ENCODE results near the gene OOEP.
"Not testable (repeated sequence)": the region's sequence is repeated elsewhere in the genome, so short reads cannot be mapped to it uniquely, and the experiment has no call there.

Gene OOEP

DNA sequence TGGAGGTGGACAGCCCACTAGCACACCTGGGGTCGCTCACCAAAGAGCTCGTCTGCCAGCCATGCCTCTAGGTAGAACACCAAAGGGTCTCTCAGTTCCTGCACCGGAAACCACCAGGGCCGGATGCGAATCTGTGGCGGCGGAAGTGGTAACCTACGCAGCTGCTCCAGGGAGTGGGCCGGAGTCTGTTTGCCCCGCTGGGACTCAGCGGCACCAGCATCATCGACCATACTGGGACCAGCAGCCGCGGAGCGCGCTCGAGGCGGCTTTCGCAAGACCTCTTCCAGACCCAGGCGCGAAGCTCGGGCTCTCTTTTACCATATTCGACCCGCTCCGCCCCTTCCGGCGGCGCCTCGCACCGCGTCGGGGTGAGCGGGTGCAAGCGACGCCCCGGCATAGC is at the start of gene OOEP:
TSS of gene OOEP (minus strand) at position 335 of the 400 bp plus-strand sequence. CDS start at position 230, 105 bp downstream.
- DNase-seq (ENCODE audit: low read depth) = no peak

DNA sequence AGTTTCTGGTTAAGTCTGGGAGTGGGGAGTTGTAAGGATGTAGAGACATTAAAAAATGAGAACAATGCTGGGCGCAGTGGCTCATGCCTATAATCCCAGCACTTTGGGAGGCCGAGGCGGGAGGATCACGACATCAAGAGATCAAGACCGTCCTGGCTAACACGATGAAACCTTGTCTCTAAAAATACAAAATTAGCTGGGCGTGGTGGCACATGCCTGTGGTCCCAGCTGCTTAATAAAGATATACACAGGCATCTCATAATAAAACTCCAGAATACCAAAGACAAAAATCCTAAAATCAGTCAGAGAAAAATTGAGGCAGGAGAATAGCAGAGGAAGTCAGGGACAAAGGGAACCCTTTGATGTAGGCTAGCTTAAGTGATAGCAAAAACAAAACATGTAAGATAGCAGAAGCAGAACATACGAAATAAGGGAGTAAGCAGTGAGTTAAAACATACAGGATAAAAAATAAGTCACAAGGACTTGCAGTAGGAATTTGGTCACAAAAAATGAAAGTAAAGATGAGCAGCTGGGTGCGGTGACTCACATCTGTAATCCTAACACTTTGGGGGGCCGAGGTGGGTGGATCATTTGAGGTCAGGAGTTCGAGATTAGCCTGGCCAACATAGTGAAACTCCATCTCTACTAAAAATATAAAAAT is 48.5 kb upstream of the OOEP start:
- DNase-seq (ENCODE audit: low read depth) = peak; percentile 30

DNA sequence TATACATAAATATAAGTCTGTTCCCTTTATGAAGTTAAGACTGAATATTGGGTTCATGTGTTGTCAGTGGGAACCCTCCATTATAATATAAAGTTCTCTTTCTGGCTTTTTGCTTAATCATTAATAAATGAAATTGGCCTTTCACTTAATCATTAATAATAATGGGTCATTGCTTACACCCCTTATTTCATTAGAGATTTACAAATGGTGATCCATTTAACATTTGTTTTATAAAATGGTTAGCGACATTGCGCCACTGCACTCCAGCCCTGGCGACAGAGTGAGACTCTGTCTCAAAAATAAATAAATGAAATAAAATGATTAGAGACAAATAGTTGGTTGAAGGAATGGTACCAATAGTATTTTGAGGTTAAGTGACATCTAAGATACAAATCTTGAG is 43.4 kb upstream of the OOEP start:
- no peak for DNase-seq (ENCODE audit: low read depth)

DNA sequence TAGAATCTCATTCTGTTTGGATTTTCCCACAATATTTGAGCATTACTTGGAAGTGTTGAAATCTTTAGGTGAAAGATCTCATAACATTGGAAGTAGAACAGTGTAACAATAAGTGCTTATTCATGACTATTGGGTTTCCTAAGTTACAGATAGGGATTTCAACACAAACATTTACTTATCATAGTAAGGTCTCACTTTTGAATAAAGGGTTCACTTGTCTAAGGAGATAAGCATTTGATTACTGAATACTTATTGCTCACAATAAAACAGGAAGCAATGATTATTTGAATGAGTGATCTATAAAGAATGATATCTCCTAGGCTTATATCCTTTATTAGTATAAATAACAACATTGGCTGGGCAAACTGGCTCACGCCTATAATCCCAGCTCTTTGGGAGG is 39.7 kb upstream of the OOEP start:
- DNase-seq (ENCODE audit: low read depth) = no peak

DNA sequence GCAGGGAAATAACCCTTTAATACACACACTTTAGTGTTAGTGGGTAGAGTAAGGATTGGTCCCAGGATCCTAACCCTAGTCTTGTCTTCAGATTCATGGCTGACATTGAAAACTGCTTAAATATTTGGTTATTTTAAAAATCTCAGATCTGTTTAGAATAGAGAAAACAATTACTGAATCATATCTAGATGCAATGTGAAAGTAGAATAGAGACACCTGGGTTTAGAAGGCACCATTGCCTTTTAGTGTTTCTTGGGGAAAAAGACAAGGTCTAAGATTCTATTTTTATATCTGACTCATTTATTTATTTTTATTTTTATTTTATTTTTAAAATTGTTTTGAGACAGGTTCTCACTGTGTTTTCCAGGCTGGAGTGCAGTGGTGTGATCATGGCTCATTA is 31.0 kb upstream of the OOEP start:
- DNase-seq (ENCODE audit: low read depth) = no peak

DNA sequence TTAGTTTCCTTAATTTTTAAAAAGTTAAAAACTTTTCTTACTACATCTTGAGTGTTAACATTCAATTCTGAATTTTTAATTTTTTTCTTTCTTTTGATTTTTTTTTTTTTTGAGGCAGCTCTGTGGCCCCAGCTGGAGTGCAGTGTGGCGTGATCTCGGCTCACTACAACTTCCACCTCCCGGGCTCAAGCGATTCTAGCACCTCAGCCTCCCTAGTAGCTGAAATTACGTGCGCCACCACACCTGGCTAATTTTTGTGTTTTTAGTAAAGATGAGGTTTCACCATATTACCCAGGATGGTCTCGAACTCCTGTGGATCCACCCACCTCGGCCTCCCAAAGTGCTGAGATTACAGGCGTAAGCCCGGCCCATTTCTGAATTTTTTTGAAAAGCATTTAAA is 26.2 kb upstream of the OOEP start:
- no peak for DNase-seq (ENCODE audit: low read depth)

DNA sequence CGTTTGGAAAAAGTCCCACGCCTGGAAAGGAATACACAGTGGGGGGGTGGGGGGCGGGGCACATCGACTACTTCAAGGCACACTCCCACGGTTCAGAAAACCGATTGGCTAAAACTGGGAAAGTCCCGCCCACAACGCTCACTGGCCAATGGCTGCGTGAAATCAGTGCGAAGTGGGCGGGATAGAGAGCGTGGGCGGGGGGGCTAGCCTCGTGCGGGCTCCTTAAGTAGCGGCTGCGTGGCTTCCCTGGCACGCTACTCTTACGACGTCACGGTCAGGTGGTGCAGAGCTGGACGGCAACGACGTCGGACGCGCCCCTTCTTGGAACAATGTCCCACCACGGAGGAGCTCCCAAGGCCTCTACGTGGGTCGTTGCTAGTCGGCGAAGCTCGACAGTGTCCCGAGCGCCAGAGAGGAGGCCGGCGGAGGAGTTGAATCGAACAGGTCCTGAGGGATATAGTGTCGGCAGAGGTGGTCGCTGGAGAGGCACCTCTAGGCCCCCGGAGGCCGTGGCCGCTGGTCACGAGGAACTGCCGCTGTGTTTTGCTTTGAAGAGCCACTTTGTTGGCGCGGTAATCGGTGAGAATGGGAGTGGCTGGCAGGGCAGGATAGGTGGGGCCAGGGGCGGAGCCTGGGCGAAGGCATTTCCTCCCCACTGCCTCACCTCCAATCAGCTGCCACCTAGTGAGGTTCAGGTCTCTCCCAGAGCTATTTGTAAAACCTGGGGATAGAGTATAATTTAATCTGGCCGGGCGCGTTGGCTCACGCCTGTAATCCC is 25.1 kb upstream of the OOEP start, which contains the start of gene DDX43:
TSS of gene DDX43 (plus strand) at position 252 of the 778 bp plus-strand sequence. CDS start at position 330, 78 bp downstream.
- DNase-seq (ENCODE audit: low read depth) = no peak

DNA sequence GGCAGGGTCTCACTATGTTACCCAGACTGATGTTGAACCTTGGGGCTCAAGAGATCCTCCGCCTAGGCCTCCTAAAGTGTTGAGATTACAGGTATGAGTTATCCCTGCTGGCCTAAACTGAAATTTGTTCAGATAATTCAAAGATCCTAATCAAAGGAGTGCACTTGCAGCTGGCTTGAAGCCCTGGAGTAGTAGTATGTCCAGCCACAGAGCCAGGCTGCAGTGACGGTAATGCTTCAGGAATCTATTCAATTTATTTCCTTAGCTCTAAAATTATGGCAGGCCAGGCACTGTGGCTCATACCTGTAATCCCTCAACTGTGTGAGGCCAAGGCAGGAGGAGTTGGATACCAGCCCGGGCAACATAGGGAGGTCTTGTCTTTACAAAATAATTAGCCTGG is 23.6 kb upstream of the OOEP start:
- DNase-seq (ENCODE audit: low read depth) = peak; percentile 37

DNA sequence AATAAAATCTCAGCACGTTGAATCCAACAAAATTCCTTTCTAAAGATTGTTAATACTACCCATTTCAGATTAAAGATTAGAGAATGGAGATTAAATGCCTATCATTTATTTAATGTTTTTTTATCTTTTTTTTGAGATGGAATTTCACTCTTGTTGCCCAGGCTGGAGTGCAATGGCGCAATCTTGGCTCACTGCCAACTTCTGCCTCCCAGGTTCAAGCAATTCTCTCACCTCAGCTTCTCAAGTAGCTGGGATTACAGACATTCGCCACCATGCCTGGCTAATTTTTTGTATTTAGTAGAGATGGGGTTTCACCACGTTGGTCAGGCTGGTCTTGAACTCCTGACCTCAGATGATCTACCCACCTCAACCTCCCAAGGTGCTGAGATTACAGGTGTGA is 22.5 kb upstream of the OOEP start:
- DNase-seq (ENCODE audit: low read depth) = not testable (repeated sequence)

DNA sequence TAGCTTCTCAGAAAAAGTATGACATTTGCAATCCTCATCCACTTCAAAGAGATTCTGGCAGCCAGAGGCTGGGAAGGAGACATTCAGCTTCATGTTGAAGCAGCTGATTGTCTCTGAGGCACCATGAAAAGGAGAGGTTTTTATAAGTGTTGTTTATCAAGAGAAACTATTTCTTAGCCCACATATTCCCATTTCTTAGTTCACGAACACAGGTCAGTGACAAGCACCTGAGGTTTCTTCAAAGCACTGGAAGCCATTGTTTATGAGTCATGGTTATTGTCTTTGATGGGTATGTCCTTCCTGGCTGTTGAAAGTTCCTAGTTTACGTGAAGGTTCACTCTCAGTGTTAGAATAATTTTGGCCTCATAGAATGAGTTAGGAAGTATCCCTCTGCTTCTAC is 22.0 kb upstream of the OOEP start:
- DNase-seq (ENCODE audit: low read depth) = no peak

DNA sequence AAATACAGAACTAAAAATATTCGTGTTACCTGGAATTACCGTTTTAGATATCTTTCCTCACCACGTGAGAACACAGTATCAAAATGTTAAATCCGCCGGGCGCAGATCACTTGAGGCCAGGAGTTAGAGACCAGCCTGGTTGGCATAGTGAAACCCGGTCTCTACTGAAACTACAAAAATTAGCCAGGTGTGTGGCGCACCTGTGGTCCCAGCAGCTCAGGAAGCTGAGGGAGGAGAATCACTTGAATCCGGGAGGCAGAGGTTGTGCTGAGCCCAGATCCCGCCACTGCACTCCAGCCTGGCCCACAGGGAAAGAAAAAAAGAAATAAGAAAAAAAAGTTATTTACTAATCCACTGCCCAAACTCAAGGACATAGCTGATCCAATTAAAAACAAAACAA is 20.2 kb upstream of the OOEP start:
- DNase-seq (ENCODE audit: low read depth) = no peak

DNA sequence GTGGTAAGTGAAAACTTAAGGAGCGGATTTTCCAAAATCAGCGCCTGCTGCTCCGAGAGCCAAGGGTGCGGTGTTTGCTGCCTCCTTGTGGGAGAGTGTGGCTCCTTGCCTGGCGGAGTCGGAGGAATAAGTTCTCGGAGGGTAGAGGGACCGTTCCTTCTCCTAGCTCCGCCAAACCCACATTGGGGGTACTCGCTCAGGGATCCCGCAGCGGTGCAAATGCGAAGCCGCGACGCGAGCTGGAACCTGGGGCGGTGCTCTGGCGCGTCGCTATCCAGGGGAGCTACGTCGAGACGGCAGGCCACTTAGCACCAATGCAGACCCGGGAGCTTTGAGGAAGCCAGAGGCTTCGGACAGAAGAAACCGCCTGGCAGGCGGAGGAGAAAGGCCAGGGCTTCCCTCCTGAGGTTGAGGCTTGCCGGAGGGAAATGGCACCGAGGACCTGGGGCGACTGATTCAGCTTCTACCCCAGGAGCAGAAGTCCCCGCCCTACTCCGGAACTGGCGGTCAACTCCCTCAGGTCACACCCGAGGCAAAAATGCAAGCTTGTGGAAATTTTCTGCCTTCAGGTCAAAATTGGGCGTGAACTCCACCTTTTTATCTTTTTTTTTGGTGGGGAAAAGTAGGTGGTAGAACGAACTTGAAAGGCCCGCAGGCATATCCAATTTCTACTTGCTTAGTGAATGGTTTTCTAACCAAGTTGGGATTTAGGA is 19.3 kb upstream of the OOEP start:
- DNase-seq (ENCODE audit: low read depth) = peak; percentile 70

DNA sequence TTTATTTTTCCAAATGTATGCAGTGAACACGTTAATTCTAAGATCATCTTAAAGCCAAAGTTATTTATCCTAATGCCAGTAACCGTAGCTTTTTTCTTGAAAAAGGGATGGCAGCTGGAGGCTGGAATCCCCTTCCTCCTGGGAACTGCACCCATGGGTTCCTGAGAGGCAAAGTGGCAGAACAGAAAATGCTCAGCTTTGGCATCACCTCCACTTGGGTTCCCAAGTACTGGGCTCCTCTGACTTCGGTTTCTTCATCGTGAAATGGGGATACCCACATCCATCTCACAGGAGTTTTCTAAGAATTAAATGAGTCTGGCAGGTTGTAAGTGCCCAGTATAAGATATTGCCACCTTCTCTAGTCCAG is 18.7 kb upstream of the OOEP start:
- DNase-seq (ENCODE audit: low read depth) = no peak

DNA sequence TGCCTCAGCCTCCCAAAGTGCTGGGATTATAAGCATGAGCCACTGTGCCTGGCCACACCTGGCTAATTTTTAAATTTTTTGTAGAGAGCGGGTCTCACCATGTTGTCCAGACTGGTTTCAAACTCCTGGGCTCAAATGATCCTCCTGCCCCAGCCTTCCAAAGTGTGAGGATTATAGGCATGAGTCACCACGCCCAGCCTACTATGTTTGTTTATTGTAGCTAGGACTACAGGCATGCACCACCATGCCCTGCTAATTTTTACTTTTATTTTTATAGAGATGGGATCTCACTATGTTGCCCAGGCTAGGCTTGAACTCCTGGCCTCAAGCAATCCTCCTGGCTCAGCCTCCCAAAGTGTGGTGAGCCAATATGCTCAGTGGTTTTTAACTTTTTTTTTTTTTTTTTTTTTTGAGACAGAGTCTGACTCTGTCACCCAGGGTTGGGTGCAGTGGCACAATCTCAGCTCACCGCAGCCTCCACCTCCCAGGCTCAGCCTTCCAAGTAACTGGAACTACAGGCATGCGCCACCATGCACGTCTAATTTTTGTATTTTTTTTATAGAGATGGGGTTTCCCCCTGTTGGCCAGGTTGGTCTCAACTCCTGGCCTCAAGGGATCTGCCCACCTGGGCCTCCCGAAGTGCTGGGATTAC is 12.9 kb upstream of the OOEP start:
- peak; percentile 54 for DNase-seq (ENCODE audit: low read depth)

DNA sequence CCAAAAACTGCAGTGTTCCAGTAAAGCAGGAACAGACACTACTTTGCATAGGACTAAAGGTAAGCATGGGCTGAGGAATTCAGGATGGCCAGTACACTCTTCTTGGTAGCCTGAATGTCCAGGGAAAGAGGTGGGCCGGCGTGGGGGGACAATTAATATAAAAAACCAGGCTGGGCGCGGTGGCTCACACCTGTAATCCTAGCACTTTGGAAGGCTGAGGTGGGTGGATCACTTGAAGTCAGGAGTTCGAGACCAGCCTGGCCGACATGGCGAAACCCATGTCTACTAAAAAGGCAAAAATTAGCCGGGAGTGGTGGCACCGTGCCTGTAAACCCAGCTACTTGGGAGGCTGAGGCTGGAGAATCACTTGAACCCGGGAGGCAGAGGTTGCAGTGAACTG is 11.8 kb upstream of the OOEP start:
- not testable (repeated sequence) for DNase-seq (ENCODE audit: low read depth)

DNA sequence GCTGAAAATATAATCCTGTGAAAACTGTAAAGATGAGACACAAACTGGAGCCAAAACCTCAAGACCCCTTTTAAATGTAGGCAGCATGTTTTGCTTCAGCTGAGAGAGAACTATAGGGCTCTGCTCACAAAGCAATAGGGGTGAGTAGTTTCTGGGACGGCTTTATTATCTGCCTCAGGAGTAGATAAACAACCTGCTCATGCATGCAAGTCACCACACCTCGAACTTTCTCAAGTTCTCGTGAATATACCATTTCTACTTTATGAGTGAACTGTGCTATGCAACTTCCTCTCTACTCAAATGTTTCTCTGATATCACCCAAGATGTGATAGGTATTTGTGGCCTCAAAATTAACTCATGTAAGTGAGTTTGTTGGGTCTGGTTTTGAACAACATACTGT is 7.5 kb upstream of the OOEP start:
- DNase-seq (ENCODE audit: low read depth) = no peak

DNA sequence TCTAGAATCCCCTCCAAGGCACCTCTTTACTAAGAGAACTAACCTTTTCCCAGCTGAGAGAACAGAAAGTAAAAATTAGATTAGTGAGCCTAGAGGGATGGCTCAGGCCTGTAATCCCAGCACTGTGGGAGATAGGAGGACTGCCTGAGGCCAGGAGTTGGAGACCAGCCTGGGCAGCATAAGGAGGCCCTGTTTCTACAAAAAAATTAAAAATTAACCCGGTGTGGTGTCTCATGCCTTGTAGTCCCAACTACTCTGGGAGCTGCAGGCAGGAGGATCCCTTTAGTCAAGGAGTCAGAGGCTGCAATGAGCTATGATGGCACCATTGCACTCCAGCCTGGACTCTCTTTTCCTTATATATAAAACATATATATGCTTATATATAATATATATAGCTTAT is 5.5 kb upstream of the OOEP start:
- no peak for DNase-seq (ENCODE audit: low read depth)

DNA sequence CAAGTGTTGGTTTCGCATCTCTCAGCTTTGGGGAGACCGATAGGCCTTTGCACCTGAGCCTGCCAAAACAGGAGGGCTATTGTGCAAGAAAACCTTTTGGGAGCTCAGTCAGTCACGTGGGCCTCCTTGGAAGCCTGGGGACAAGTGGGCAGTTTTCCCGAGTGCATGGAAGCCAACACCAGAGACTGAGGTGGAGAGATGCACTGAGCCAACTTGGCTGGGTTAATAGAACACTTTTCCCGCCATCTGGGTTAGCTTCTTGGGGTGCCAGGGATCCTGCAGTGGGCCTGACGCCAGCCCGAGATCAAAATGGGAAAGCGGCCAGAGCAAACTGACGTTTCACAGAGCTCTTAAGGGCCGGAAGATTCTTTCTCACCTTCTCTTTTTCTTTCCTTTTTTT is 2.8 kb upstream of the OOEP start:
- DNase-seq (ENCODE audit: low read depth) = no peak

DNA sequence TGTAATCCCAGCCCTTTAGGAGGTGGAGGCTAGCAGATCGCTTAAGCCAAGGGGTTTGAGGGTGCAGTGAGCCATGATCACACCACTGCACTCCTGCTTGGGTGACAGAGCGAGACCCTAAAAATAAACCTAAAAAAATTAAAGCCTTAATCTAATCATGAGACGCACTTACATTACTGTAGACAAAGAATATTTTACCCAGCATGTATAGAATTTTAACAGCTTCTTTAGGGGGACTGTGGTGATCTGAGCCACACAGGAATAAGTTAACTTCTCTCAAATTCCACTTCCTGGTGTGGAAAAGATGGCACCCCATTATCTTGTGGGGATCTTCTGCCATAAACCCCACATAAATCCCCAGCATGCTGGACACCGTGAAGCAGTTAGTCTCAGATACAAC is 2.3 kb upstream of the OOEP start:
- no peak for DNase-seq (ENCODE audit: low read depth)

DNA sequence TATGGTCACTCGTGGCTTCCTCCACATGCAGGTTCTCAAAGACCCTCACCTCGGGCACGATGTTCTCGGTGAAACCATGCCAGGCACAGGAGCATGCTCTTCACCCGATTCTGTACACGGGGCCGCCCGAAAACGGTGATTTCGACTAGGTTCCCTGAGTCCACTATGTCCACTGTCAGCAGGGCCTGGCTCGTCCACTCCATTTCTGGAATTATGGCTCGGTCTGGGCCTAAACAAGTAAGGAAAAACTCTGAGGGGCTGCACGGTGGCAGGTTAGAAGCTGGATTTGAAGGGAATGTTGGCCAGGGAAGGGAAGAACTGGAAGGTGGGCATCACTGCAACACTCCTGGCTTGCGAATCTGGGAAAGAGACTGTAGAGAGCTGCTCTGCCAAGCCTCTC is 540 bp downstream of the OOEP start:
- no peak for DNase-seq (ENCODE audit: low read depth)

DNA sequence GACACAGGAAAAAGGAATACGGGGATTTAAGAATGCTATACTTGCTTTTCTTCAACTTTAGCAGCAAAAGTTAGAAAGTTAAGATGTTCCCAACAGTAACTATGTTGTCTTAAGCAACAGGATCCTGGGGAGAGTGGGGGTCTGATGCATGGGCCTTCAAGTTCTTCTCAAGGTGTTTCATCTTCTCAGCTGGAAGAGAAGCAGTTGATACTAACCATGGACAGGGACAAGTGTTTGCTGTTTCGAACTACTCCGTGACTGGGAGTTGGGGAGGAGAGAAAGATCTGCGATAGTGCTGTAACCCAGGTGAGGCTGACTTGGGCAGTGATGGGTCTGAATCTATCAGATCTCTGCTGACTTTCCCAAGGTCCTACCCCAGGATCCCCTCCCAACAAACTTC is 1.0 kb downstream of the OOEP start:
- no peak for DNase-seq (ENCODE audit: low read depth)

DNA sequence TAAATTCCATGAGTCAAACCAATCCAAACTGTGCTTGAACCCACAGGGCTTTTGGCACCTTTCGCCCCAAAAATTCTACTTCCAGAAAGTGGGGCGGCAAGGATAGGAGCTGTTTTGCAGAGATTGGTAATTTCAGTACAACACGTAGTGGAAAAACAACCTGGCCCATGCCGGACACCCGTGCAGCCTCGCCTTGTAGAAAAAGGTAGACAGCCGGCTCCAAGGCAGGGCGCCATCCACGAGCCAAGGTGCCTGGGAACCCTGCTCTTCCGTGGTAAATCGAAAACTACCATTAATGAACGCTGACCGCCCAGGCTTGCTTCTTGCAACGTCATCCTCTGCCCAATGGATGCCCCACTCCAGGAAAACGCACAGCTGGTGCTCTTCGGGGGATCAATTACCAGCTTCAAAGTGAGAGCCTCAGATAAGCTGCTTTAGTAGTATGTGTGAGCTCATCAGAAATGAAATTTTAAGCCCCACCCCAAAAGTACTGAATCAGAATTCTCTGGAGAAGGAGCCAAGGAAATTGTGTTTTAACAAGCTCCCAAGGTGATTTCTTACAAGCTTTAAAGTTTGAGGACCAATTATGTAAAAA is 1.8 kb downstream of the OOEP start:
- no peak for DNase-seq (ENCODE audit: low read depth)

Measured in EH (cell line).